HG03025 (cell line): ENCODE measurements around the gene RUNX2.
"Not testable (repeated sequence)": the region's sequence is repeated elsewhere in the genome, so short reads cannot be mapped to it uniquely, and the experiment has no call there.

Experiments used
- ATAC-seq: cut with Tn5 transposase; IDR thresholded peaks from one replicate; pipeline ENCODE4 v1.9.1; 2021; ENCODE audit warnings: mild to moderate bottlenecking, moderate library complexity; ENCODE audit not compliant: unreplicated experiment, low FRiP score

RUNX2 gene

DNA sequence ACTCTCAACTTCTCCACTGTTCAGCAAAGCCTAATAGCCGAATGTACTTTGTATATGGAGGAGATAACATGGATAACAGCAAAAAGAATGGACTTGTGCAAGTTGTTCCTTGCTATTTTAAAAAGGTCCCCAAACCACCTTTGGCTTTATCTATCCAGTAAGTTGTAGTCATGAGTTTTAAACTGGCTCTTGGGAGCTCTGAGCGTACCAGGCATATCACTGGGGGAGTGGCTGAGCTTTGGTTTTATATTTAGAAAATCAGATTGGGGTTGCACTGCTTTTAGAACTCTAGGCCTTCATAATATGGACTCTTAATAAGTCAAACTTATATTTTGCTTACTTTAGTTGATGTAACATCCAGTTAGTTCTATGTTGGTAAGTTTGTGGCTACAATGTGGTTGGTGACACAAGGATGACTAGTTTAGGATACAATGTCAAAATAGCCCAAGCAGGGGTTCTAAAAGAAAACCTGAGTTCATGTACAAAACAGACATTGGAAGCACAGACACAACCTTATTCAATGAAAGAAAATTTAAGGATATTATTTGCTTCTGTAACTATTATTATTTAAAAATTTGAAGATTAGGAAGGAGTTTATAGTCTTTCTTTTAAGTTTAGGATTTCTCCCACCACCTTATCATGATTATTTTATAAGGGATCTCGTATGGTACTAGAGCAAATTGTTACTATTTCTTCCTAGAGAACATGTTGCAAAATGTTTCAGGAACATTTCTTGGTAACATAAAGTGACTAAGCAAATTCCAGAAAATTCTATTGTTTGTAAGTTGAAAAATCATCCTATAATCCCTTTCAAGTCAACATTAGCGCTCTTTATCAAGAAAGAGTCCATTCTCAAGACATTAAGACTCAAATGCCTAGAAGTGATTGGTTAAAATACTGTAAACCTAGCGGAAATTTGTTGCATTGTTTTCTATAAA, 215.4 kb downstream of the RUNX2 start:
- ATAC-seq, result no peak

DNA sequence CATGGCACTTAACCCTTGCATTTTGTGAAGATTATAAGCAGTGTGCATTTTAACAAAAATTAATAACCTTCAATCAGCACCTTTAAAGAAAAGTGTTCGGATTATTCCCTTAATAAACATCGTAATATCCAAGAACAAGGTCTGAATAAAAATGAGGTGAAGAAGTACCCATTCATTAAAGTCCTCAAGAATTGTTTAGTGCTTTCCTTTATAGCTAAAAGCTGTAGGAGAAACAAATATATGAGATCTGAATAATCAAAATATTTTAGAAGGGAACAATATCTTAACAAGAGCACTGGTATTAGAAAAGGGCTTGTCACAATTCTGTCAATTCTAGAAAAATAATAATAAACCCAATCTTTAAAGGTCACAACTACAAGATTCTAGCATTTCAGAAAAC, 217.3 kb downstream of the RUNX2 start:
- no peak for ATAC-seq

DNA sequence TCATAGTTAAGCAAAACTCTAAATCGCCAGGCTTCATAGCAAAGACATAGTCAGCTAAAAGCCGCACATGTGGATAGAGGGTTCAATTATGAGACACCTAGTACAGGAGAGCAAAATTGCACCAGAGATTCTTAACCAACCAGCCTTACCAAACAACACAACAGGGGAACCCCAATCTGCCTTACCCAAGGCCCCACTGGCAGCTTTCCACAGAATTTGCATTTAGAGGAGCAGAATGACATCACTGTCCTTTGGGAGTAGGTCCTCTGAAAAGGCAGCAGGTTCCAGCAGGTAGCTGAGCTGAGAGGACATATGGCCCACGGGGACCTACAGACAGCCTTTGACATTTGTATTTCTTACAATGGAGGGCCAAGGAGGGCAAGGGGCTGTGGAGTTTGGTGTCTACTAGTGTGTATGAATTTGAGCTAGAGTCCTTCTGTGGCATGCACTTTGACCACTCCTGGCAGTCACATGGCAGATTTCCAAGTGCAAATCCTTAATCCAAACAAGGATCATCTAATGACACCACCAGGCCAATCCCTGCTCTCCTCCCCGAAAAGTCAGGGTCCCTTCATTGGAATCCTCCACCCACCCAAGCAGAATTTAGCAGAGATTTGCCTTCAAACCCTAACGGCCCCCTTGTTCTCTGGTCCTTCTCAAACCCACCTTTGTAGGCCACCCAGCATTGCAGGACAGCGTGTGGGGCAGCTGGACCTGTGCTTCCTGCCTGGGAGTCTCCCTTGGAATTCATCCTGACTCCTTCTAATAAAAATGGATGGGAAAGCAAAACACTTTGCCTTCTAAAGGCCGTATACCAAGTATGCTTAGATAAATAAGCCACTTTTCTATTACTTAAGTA, 220.8 kb downstream of the RUNX2 start:
- peak; percentile 92 for ATAC-seq

DNA sequence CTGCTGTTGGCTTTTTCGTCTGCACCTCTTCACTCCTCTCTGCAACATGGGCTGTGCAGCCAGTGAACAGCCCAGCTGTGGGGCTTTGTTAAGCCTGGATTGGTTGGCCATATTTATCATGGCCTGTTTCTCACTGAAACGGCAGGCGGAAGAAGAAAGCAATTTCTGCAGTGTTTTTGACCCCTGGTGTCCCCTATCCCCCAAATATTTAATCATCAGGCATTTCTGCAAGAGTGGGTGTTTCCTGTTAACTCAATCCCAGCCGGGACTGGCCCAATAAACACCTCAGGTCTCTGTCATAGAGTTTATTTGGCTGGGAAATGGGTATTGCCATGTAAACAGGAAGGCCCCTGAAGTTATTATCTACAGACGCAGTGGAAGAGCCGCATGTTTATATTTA, 224.4 kb downstream of the RUNX2 start:
- ATAC-seq, result no peak

DNA sequence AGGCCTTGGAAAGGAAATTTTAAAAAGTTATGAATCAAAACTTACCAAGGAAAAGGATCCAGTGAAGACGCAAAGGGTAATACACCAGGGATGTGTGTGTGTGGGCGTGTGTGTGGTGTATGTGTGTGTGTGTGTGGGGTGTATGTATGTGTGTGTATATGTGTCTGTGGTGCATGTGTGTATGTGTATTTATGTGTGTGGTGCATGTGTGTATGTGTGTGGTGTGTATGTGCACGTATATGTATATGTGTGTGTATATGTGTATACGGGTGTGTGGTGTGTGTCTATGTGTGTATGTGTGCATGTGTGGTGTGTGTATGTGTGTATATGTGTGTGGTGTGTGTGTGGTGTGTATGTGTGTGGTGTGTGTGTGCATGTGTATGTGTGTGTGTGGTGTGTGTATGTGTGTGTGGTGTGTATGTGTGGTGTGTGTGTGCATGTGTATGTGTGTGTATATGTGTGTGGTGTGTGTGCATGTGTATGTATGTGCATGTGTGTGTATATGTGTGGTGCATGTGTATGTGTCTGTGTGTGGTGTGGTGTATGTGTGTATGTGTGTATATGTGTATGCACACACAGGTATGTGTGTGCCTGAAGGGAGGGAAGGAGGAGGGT, 225.7 kb downstream of the RUNX2 start:
- ATAC-seq, result no peak

DNA sequence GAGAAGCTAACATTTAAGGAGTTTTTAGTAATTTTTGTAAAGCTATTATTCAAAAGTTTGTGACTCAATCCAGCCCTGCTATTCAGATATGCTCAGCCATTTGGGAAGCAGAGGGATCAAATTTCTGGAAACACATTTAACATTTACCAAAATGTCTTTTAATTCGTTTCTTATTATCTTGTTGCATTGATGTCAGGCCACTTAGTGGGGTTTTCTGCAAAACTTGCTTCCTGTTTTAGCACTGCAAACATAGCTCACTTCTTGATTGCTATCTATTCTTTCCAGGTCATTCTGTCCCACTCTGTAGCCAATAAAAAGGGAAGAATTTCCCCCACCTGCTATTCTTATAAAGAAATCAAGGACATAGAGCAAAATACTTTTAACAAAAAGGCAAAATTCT, 226.5 kb downstream of the RUNX2 start:
- ATAC-seq, result no peak

DNA sequence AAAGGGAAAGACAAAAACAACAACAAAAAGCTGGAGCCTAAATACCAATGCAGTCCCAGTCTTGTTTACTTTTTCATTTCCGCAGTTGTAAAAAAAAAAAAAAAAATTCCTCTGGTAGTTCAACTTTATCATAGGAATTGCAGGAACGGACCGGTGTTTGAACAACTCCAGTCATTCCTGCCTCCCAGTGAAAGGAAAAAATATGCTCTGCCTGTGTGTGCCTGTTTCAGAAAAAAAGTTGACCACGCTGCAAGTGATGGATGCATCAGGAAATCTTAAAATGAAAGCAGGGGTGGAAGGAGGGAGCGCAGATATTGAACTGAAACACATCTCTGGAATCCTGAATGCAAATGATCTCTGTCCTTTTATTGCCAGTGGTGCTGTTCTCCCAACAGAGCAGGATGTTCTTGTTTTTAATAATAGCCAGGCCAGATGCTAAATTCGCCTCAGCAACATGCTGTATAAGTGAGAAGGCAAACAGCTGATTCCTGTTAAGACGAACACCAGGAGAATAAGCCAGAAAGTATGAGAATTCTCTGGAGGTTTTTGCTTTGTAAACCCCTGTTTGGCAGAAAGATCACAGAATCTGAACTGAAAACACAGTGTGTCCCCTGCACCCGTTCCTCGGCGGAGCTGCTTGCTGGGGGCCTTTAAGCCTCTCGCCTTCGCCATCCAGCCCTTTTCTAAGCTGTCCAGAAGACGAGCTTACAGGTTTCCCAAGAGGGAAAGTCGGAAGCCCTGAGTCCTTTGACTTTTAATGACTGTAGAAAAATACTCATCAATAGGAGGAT, 228.0 kb downstream of the RUNX2 start:
- ATAC-seq, result no peak

DNA sequence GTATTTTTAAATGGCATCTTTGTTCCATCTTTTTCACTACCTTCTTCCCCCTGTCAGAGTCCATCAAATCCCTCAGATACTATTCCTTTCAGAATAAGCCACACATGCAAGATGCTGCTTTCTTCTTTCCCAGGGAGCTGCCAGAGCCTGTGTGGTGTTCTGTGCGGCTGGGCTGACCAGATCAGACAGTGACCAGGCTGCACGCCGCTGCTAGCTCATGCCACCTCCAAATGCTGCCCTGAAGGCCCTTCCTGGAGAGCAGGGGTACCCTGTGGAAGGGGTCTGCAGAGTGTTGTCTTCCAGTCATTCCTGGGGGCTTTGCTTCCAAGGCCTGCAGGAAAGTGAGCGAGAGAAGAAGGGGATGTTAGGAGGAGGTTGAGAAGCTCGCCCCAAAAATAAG, 228.7 kb downstream of the RUNX2 start:
- ATAC-seq, result no peak

DNA sequence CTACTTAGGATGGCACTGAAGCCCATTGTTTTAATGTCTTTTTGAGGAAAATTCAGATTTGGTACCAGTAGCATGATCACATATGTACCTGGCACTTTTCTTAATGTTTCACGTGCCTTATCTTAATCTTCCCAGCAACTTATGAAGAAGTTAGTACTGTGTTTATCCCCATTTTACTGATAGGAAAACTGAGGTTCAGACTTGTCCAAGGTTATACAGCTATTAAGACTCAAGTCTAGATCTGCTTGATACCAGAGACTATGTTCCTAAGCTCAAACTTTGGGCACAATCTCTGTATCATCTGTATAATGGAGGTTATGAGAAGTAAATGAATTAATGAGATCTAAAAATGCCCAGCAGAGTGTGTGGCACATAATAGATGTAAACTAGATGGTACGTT, 229.3 kb downstream of the RUNX2 start:
- no peak for ATAC-seq

DNA sequence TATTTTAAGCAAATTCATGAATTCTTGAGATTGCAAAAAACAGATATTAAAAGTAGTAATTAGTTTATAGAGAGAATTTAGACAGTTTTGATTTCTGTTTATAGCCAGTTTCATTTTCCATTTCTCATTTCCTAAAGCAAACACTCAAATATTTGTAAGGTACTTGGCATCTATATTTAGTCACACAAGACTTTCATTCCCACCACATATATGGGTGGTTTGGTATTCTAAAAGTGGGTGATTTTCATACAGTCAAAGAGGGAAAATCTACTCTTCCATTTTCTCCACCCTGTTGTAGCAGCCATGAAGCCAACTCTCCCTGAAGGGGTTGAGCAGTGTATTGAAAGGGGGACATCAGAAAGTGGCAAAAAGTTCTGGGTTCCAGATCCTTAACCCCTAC, 230.7 kb downstream of the RUNX2 start:
- ATAC-seq, result no peak

DNA sequence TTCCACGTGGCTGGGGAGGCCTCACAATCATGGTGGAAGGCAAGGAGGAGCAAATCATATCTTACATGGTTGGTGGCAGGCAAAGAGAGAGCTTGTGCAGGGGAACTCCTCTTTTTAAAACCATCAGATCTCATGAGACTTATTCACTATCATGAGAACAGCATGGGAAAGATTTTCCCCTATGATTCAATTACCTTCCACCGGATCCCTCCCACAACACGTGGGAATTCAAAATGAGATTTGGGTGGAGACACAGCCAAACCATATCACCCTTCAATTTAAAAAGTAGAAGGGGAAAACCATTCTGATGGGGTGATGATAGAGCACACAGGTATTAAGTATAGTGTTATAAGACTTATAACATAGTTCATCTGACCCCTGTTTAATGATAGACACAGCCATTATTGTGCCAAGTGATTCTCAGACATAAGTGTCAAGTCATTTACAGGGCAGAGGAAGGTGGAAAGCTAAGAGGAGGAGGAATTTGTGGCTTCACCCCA, 232.2 kb downstream of the RUNX2 start:
- not testable (repeated sequence) for ATAC-seq

DNA sequence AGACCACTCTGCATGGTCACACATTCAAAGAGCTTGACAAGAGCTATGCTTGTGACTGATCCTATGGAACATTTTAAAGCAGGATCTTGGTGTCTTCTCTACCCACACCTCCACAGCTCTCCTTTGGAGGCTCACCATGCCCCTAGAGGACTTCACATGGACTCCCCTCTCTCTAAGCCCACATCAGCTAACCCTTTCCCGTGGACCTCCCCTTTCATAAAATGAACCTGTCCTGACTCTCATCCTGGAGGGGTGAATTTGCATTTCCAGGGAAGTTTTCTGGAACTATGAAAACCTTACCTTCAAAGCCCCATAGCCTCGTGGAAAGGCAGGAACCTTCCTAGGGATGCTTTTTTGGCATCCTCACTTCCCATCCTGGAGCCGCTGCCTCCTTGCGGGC, 234.0 kb downstream of the RUNX2 start:
- no peak for ATAC-seq

DNA sequence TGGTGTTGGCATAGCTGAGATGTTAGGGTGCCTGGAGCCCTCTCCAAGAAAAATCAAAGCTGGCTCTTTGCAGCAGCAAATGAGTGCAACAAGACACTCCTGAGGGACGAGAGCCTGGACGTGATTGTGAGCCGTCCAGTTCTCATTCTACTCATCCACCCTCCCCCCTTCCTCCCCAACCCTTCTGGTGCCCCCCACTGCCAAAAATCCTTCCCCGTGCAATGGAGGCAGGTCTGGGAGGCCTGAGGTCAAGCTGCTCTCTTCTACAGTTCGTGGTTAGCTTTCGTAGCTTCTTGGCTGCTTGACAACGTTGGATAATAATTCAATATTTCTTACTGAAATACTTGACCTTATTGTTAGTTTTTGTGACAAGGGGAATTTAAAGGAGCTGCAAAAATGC, 234.9 kb downstream of the RUNX2 start:
- no peak for ATAC-seq

DNA sequence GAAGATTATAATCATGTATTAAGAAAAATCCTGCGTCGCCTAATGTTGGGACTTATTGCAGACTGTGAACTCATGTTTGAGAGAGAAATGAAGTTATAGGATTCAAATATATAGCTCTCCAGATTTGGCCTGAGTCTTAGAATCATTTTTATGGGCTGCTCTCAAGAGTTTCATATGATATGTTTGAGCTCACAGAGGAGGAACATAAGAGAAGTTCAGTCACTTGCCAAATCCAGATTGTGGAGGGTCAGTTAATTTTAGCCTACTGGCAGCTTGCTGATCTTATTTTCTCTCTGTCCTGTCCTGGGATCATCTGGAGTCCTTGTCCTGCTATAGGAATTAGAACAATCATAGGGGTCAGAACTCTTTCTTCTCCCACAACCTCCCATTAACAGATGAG, 235.7 kb downstream of the RUNX2 start:
- no peak for ATAC-seq

DNA sequence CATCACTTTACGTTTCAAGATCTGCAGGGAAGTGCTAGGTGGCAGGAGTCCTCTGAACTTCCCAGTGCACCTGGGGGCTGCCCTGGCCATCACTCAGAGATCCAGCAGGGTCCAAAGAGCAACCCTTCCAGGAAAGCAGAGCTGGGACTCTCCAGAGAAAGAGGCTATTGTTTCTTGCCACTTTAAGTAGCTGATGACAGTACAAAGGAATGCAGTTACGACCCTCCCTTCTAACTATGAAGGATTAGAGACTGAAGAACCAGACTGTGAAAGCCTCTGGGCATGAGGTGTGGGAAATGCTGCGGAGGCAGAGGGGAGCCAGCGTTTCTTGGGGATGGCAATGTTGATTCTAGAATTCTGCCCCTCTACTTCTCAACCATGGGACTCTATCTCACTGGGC, 238.8 kb downstream of the RUNX2 start:
- ATAC-seq, result no peak

DNA sequence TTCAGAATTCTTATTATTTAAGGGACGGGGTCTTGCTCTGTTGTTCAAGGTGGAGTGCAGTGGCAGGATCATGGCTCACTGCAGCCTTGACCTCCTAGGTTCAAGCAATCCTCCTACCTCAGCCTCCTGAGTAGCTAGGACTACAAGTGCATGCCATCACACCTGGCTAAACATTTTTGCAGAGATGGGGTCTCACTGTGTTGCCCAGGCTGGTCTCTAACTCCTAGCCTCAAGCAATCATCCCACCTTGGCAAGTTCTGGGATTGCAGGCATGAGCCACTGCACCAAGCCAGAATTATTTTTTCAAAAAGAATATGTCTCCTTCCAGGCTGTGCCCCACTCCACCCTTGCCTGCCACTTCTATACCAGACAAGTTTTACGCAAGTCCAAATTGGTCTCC, 239.7 kb downstream of the RUNX2 start:
- ATAC-seq, result no peak

DNA sequence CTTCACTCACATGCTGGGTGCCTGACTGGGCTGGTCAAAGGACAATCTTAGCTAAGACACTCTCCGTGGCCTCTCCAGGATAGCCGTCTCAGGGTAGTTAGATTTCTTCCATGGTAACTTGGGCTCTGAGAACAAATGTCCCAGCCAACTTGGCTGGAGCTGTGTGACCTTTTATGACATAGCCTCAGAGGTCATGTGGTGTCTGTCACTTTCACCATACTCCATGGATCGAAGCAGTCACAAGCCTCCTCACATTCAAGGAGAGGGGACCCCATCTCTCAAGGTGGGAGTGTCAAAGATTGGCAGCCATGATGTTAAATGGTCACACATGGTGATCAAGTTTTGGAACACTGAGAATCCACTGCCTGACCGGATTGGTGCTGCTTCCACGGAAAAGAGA, 240.5 kb downstream of the RUNX2 start:
- ATAC-seq, result no peak

DNA sequence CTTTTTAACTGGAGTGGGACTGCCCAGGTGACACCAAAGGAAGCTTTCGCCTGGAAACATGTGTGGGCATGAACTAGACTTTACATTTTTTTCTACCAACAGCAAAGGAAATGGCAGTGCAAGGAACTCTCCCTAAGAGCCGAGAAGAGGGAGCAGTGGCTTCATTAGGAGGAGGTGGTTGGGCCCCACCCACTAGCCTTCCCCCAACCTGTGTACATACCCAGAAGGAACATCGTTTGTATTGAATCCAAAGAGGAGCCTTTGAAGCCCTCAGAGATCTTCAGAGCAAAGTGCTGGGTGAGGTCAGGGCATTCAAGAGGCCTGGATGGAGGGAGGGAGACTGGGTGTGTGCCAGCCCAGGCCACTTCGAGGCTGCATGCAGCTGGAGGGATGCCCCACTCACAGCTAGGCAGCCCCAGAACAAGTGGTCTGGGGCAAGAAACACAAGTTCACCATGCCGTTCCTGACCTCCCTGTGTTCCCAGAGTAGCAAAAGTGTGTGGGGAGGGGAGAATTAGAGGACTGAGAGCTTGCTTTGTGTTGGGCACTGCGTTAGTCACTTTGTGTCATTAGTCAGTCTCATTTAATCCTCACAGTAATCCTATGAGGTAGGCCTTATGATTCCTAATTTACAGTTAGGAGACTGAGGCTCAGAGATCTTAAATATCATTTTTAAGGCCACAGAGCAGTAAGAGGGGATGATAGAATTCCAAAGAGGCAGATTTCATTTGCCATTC, 241.2 kb downstream of the RUNX2 start:
- no peak for ATAC-seq

DNA sequence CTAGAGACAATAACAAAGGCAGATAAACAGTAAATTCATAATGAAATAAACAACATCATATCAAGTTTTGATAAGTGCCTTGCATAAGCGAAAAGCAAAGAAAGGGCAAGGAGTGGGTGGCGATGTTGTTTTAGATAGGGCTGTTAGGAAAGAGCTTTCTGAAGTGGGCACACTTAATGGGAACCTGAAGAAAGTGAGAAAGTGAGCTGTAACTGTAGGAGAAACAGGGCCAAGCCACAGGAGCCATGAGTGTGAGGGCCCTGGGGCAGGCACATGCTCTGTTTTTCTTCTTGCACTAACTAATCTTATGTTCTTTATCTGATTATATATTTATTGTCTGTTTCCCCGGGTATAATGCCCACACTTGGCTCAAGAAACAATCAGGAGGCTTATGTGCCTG, 243.0 kb downstream of the RUNX2 start:
- ATAC-seq, result no peak

DNA sequence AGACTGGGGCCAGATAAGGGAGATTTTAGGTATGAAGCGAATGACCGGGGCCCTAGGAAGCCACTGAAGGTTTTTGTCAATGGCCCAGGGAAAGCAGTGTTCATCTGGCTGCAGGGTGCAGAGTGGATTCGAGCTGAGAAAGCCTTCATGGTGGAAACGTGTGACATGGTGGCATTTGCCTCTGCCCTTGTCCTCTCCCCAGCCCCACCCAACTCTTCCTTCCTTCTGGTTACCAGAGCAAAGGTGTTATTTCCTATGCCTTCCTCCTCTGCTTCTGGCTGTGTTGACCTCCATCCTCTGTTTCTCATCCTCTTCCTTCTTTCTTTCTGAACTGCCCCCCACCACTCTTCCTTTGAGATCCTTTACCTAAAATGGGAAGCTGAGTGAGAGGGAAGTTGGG, 244.7 kb downstream of the RUNX2 start:
- no peak for ATAC-seq
